Choroid plexus epithelial cell (primary cell): Measurements from ENCODE around the gene PEPD.

Experiments
- DNase-seq: peaks from one replicate; pipeline ENCODE4 v3.0.0-alpha.2; 2010; ENCODE audit warnings: low read depth
- H3K4me3 ChIP-seq: 2 replicates; pipeline ENCODE4 v1.5.1; 2011; ENCODE audit warnings: low read depth, mild to moderate bottlenecking, control low read depth, low read length, moderate library complexity
- TF ChIP-seq, protein P1 (sequence below): conservative IDR thresholded peaks from 2 replicates; pipeline ENCODE4 v1.5.1; 2011; ENCODE audit warnings: low read depth, mild to moderate bottlenecking, control low read depth, inconsistent platforms, low read length, moderate library complexity

PEPD gene

DNA sequence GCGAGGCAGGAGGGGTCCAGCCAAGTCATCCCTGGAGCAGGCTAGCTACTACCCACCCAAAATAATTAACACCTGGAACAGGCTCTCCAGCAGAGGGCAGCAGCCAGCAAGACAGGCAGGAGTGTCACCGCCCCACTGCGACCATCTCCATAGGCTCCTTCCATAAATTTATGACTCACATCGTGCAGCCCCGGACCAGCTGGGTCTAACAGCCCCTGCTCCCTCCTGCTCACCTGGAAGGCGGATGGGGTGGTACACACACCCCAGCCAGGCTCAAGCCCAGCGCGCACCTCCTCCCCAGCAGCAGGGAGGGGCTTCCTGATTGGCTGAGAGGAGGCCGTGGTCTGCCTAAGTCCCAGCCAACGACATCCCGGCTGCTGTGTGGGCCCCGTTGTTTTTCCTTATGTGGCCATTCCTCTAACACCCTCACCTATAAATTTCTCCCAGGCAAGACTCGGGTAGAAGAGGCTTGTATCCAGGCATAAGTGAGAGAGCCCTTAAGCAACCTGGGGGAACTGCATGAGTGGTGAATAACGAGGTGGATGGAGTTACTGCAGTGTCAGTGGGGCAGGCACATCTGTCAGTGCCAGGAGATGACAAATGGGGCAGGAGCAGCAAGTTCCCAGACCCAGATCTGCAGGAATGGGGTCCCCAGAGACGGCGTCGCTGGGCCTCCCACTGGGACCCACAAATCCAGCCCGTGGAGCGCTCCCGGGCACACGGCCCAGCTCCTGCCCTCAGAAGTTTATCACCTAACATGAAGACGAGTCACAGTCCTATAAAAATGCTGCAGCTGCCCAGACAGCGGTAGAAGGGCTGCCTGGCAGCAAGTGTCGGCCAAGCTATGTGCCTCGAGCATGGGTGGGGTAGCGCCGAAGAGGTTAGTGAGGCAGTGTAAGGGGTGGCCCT lies 105.0 kb downstream of the PEPD start:
- H3K4me3 ChIP-seq = peak overlapping the region; percentile 24
- DNase-seq = peak; percentile 73
- TF ChIP-seq, protein P1, sequence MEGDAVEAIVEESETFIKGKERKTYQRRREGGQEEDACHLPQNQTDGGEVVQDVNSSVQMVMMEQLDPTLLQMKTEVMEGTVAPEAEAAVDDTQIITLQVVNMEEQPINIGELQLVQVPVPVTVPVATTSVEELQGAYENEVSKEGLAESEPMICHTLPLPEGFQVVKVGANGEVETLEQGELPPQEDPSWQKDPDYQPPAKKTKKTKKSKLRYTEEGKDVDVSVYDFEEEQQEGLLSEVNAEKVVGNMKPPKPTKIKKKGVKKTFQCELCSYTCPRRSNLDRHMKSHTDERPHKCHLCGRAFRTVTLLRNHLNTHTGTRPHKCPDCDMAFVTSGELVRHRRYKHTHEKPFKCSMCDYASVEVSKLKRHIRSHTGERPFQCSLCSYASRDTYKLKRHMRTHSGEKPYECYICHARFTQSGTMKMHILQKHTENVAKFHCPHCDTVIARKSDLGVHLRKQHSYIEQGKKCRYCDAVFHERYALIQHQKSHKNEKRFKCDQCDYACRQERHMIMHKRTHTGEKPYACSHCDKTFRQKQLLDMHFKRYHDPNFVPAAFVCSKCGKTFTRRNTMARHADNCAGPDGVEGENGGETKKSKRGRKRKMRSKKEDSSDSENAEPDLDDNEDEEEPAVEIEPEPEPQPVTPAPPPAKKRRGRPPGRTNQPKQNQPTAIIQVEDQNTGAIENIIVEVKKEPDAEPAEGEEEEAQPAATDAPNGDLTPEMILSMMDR = peak; percentile 88

DNA sequence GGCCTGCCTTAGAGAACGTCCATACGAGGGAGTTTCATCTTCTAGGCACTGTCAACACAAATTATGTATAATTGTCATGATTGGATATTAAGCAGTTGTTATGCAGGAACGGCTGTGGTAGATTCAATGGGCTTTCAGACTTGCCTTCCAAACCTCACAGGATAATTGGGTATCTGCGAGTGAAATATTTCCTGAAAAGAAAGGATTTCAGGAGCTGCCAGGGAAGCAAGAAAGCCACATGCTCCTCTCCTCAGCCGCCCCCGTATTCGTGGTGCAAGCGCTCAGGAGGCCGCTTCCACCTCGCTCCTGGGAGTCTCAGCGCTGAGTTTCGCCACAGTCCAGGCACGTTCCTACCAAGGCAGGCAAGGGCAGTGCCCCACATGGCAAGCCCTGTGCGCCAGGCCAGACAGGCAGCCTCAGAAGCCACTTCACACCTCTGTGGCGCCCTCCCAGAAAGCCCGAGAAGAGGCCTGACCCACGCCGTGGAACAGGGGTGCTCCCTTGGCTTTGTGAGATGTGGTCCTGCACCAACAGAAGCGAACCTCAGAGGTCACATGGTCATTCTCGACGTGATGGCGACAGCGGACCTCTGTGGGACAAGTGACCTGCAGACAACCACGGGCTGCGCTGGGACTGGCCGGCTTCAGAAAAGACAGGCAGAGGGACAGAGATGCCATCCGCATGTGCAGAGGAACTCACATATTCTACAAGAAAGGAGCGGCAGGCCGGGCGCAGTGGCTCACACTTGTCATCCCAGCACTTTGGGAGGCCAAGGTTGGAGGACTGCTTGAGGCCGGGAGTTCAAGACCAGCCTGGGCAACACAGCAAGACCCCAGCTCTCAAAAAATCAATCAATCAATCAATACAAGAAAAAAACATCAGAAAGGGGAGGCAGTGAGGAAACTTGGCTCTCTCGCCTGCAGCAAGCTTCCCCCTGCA lies 106.7 kb downstream of the PEPD start:
- TF ChIP-seq, protein P1 = no peak
- no peak for DNase-seq
- H3K4me3 ChIP-seq = no peak overlapping the region

DNA sequence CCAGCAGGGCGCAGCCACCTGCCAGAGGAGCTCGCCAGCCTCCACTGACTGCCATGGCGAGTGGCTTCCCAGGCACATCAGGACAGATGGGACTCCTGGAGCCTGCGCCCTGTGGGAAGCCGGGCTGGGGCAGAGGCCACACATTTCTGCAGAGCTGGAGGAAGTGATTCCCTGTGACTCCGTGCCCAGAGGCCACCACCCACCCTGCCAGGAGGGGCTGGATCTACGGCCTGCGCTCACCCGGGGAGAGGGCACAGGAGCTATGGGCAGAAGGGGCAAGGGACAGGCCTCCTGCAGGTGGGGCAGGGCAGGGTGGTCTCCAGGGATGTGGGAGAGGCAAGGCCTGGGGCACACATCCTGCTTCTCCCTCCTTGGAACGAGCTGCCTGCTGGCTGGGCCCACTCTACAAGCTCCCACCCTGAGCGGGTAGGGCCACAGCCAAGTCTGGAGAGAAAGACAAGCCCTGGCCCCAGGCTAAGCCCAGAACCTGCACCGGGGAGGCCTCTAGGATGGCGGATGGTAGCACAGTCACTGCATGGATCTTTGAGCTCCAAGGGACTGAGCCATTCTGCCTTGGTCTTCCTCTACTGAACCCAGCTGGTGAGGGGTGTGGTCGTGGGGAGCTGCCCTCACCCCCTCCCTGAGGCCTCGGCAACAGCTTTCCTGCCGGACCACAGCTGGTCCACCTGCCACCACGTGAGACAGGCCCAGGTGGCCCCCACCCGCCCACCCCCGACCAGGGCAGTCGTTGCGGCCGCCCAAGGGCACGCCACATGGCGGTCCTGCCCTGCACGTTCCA lies 107.5 kb downstream of the PEPD start:
- no peak overlapping the region for H3K4me3 ChIP-seq
- TF ChIP-seq, protein P1 = no peak
- no peak for DNase-seq

DNA sequence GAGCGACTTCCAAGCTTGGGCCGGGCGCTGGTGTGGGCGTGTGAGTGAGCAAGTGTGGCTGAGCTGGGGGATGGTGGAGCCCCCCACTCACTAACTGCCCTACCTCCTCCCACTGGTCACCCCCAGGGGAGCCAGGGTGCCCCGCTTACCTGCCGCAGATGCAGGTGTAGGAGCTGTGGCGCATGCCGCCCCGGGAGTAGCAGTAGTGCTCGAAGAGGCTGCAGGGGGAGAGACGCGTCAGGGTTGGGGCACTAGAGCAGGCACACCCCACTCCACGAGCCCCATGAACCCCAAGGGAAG lies 108.2 kb downstream of the PEPD start:
- H3K4me3 ChIP-seq = no peak overlapping the region
- TF ChIP-seq, protein P1 = no peak
- DNase-seq = no peak

DNA sequence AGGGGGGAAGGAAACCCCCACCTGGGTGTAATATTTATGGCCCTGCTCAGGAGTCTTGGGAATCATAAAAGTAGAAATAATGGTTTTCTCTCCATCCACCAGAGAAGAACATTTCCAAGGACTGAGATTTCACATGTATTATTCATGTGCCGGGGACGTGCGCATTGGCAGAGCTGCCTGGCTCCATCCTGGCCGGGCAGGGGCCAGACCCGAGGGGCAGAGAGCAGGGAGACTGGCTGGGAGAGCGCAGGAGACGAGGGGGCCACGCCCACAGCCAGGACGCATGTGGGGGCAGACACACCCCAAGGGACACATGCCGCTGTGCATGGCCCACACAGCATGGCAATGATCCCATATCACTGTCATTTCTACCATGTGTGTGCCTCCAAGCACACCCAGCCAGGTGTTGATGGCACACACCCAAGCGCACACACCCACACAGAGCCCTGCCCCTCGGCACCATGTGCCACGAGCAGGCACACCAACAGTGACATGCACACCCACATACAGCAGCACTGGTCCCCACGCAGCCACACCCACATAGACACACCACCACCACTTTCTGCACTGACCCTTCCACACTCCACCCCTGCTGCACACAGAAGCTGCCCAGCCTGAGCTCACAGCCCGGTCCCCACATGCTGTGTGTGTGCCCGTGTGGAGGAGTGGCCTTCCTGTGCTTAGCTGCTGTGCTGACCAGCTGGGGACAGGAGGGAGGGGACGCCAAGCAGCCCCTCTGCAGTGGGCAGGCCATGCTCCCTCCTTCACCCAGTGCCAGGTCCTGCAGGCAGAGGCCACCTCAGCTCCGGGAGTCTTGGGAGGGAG lies 108.8 kb downstream of the PEPD start:
- TF ChIP-seq, protein P1 = no peak
- no peak overlapping the region for H3K4me3 ChIP-seq
- DNase-seq = no peak
